IMR-90 (cell line): Measurements from ENCODE around the gene GNAI1. TPM values are rescaled to one million over a fixed set of nuclear protein-coding genes. Genes with fewer than 3 reads are reported as not detected.

Source experiments
- ATAC-seq: fragments of 200-7000 bp; cut with Tn5 transposase; 2 replicates; pipeline ENCODE4 v1.9.1; 2020; ENCODE audit warnings: low read depth, mild to moderate bottlenecking, moderate library complexity
- BruUV-seq: library from RNA; stranded (reverse); fragments of 400-500 nt; replicated peaks from 2 replicates; lab custom pipeline; 2021; lab: Mats Ljungman, UMichigan
- CTCF ChIA-PET: fragments of 300-600 bp; formaldehyde crosslinking; extraction: SDS; loops from one replicate; lab custom pipeline; 2021; ENCODE audit warnings: antibody characterized with exemption; lab: Yijun Ruan, JAX
- POLR2A ChIA-PET: fragments of 300-600 bp; sonication (Branson Sonifier 250); formaldehyde crosslinking; loops from one replicate; lab custom pipeline; 2022; ENCODE audit warnings: antibody characterized with exemption; ENCODE audit not compliant: unreplicated experiment; lab: Charles Lee
- DNase-seq: peaks from one replicate; pipeline ENCODE4 v3.0.0; 2013
- H2AFZ ChIP-seq: replicated peaks from 2 replicates; pipeline ENCODE3; 2013; ENCODE audit warnings: low read length, mild to moderate bottlenecking; ENCODE audit not compliant: poor library complexity
- H2AK5ac ChIP-seq: 2 replicates; pipeline ENCODE4 v1.6.1; 2013; ENCODE audit warnings: low read depth, low read length, inconsistent platforms
- H2AK9ac ChIP-seq: replicated peaks from 2 replicates; pipeline ENCODE3; 2013; ENCODE audit warnings: mild to moderate bottlenecking, low read depth, low read length, moderate library complexity; ENCODE audit not compliant: poor library complexity
- H2BK120ac ChIP-seq: 2 replicates; pipeline ENCODE4 v1.6.1; 2013; ENCODE audit warnings: low read depth, low read length, inconsistent platforms
- H2BK15ac ChIP-seq: 3 replicates; pipeline ENCODE4 v1.6.1; 2013; ENCODE audit warnings: low read depth, low read length, inconsistent platforms
- H2BK20ac ChIP-seq: 2 replicates; pipeline ENCODE4 v1.6.1; 2013; ENCODE audit warnings: low read depth, mild to moderate bottlenecking, inconsistent platforms, low read length, moderate library complexity
- H2BK5ac ChIP-seq: 2 replicates; pipeline ENCODE4 v1.6.1; 2013; ENCODE audit warnings: mild to moderate bottlenecking, low read depth, low read length, inconsistent platforms; ENCODE audit not compliant: poor library complexity, severe bottlenecking
- H3K14ac ChIP-seq: replicated peaks from 2 replicates; pipeline ENCODE4 v1.6.1; 2013; ENCODE audit warnings: low read depth, low read length, inconsistent platforms
- H3K18ac ChIP-seq: 2 replicates; pipeline ENCODE4 v1.6.1; 2013; ENCODE audit warnings: low read depth, low read length, control low read depth
- H3K23ac ChIP-seq: 2 replicates; pipeline ENCODE4 v1.6.1; 2013; ENCODE audit warnings: low read depth, low read length, inconsistent platforms
- H3K27ac ChIP-seq: 2 replicates; pipeline ENCODE4 v1.5.1; 2013; ENCODE audit warnings: mild to moderate bottlenecking, control low read depth, low read length; ENCODE audit not compliant: insufficient read depth
- H3K27me3 ChIP-seq: 2 replicates; pipeline ENCODE4 v1.6.1; 2013; ENCODE audit warnings: low read length; ENCODE audit not compliant: control insufficient read depth, insufficient read depth
- H3K36me3 ChIP-seq: 2 replicates; pipeline ENCODE4 v1.6.1; 2013; ENCODE audit warnings: low read length, mixed read lengths; ENCODE audit not compliant: control insufficient read depth, insufficient read depth
- H3K4ac ChIP-seq: 2 replicates; pipeline ENCODE4 v1.6.1; 2013; ENCODE audit warnings: low read depth, low read length, inconsistent platforms
- H3K4me1 ChIP-seq: 2 replicates; pipeline ENCODE4 v1.6.1; 2013; ENCODE audit warnings: low read length, mixed read lengths; ENCODE audit not compliant: control insufficient read depth, insufficient read depth
- H3K4me2 ChIP-seq: 2 replicates; pipeline ENCODE4 v1.6.1; 2013; ENCODE audit warnings: low read depth, mild to moderate bottlenecking, control low read depth, low read length, moderate library complexity
- H3K4me3 ChIP-seq: 2 replicates; pipeline ENCODE4 v1.5.1; 2013; ENCODE audit warnings: low read depth, mild to moderate bottlenecking, control low read depth, low read length, moderate library complexity; ENCODE audit not compliant: insufficient read depth
- H3K56ac ChIP-seq: 2 replicates; pipeline ENCODE4 v1.6.1; 2013; ENCODE audit warnings: low read length, inconsistent platforms; ENCODE audit not compliant: insufficient read depth; ENCODE audit errors: extremely low read depth
- H3K79me1 ChIP-seq, 2 experiments: 2 replicates each; pipeline ENCODE4 v1.6.1; 2013; ENCODE audit warnings: low read length in 2 of 2, inconsistent platforms in 1 of 2, low read depth in 1 of 2
- H3K9ac ChIP-seq: 2 replicates; pipeline ENCODE4 v1.6.1; 2013; ENCODE audit warnings: low read depth, low read length, control low read depth
- H3K9me1 ChIP-seq: 2 replicates; pipeline ENCODE4 v1.6.1; 2013; ENCODE audit warnings: low read length, inconsistent platforms; ENCODE audit not compliant: insufficient read depth
- H3K9me3 ChIP-seq: 2 replicates; pipeline ENCODE4 v1.6.1; 2013; ENCODE audit warnings: low read length; ENCODE audit not compliant: control insufficient read depth, insufficient read depth
- H4K20me1 ChIP-seq: 2 replicates; pipeline ENCODE4 v1.6.1; 2013; ENCODE audit warnings: low read length, inconsistent platforms; ENCODE audit not compliant: insufficient read depth
- H4K5ac ChIP-seq: 2 replicates; pipeline ENCODE4 v1.6.1; 2013; ENCODE audit warnings: mild to moderate bottlenecking, low read depth, low read length, control low read depth
- H4K8ac ChIP-seq, 2 experiments: 2 replicates each; pipeline ENCODE4 v1.6.1; 2013; ENCODE audit warnings: low read depth in 2 of 2, low read length in 2 of 2, control low read depth in 1 of 2, inconsistent platforms in 1 of 2
- H4K91ac ChIP-seq: 2 replicates; pipeline ENCODE4 v1.6.1; 2013; ENCODE audit warnings: low read depth, low read length, inconsistent platforms; ENCODE audit not compliant: insufficient read depth
- CTCF ChIP-seq: conservative IDR thresholded peaks from 2 replicates; pipeline ENCODE4 v1.5.1; 2012; ENCODE audit warnings: mild to moderate bottlenecking, low read depth, low read length, improper control_type of control experiment
- ELK1 ChIP-seq: fragments of 150-350 bp; IDR thresholded peaks from 2 replicates; pipeline ENCODE4 v1.6.1; 2016; ENCODE audit warnings: low read depth, mild to moderate bottlenecking, low read length, moderate library complexity, borderline replicate concordance
- FOS ChIP-seq: fragments of 150-350 bp; IDR thresholded peaks from 2 replicates; pipeline ENCODE4 v1.6.1; 2016; ENCODE audit warnings: low read depth, low read length
- NFE2L2 ChIP-seq: fragments of 150-350 bp; IDR thresholded peaks from 2 replicates; pipeline ENCODE4 v1.6.1; 2016; ENCODE audit warnings: low read depth, mild to moderate bottlenecking, low read length
- POLR2A ChIP-seq: IDR thresholded peaks from 2 replicates; pipeline ENCODE4 v1.6.1; 2012; ENCODE audit warnings: mild to moderate bottlenecking, low read depth, low read length
- RAD21 ChIP-seq: IDR thresholded peaks from 2 replicates; pipeline ENCODE4 v1.6.1; 2012; ENCODE audit warnings: low read length, improper control_type of control experiment
- SMC3 ChIP-seq: fragments of 150-350 bp; IDR thresholded peaks from 2 replicates; pipeline ENCODE4 v1.6.1; 2016; ENCODE audit warnings: low read depth, mild to moderate bottlenecking, antibody characterized with exemption, low read length, moderate library complexity
- dilution Hi-C: fragments of 300-500 bp; cut with HindIII; formaldehyde crosslinking; loops from one replicate; pipeline ENCODE4 v1.14.3; 2018; ENCODE audit warnings: low sequenced_read_pairs; ENCODE audit not compliant: unreplicated experiment
- in situ Hi-C: fragments of 300-500 bp; cut with MboI; formaldehyde crosslinking; loops from 3 replicates; pipeline ENCODE4 v1.14.3; 2019; ENCODE audit warnings: low sequenced_read_pairs, inconsistent platforms, mixed read lengths
- intact Hi-C: fragments of 100-400 bp; cut with micrococcal nuclease; formaldehyde crosslinking; loops from 2 replicates; pipeline ENCODE4 v1.10.0; 2022
- polyA plus RNA-seq, 3 experiments: library from polyadenylated mRNA; depleted of rRNA; stranded (reverse); fragments of >200 nt; gene quantifications; 2 replicates each; pipeline ENCODE4 v1.2.3, GENCODE V29; 2012; ENCODE audit warnings: low replicate concordance in 1 of 3
- total RNA-seq: library from RNA; depleted of rRNA; stranded (reverse); fragments of >200 nt; gene quantifications from 2 replicates; pipeline ENCODE4 v1.2.3, GENCODE V29; 2012

Gene GNAI1
- total and polyA plus RNA-seq, 2 of the 4 experiments (the other 2 are of a cell fraction), result 21.1 to 26.5 TPM

- no peak overlapping the region for H2BK15ac ChIP-seq
- H3K9me3 ChIP-seq, result no peaks in the 10 kb centered on the region
- POLR2A ChIA-PET, result no interaction called here
- no peak overlapping the region for H2BK120ac ChIP-seq
- no peak overlapping the region for H2AK9ac ChIP-seq
- H2BK5ac ChIP-seq, result no peak overlapping the region
- dilution Hi-C loops, result no loop called here
- no peak overlapping the region for H4K5ac ChIP-seq
- intact Hi-C loops, result no loop called here
- H3K4me2 ChIP-seq, result no peak overlapping the region
- H4K20me1 ChIP-seq, result peaks cover 20% of the 10 kb centered on the region; the same call in 1 of the 2 replicates
- ATAC-seq (no peak), DNase-seq (no peak)
- H3K4ac ChIP-seq, result no peak overlapping the region
- no peak overlapping the region for H2AFZ ChIP-seq
- H3K9ac ChIP-seq, result no peak overlapping the region
- H3K27me3 ChIP-seq, result no peaks in the 10 kb centered on the region
- no peaks in the 10 kb centered on the region; the same call in 1 of the 2 replicates for H3K9me1 ChIP-seq
- no peak overlapping the region for H3K27ac ChIP-seq
- CTCF ChIA-PET, result interaction anchor here (1.0 kb wide), 1 partner anchor 31 kb away, joined by 3 read pairs; no protein-coding TSS in a partner anchor
- no peak overlapping the region for H3K23ac ChIP-seq
- no peak overlapping the region for H3K4me3 ChIP-seq
- H4K8ac ChIP-seq, result no peak overlapping the region
- TF ChIP-seq RAD21 (no peak), SMC3 (no peak), POLR2A (no peak), FOS (no peak), CTCF (no peak), NFE2L2 (no peak), ELK1 (no peak)
- no peak overlapping the region for H3K14ac ChIP-seq
- H3K36me3 ChIP-seq, result no peaks in the 10 kb centered on the region; the same call in 1 of the 2 replicates
- peaks cover 2% of the 10 kb centered on the region; the same call in 1 of the 2 replicates for H3K4me1 ChIP-seq
- H3K79me1 ChIP-seq, result peaks cover 16 to 53% of the 10 kb centered on the region in 2 experiments
- BruUV-seq, result no TSS peak
- H2BK20ac ChIP-seq, result no peak overlapping the region
- no peak overlapping the region for H3K56ac ChIP-seq
- H2AK5ac ChIP-seq, result no peak overlapping the region
- no peak overlapping the region for H3K18ac ChIP-seq
- in situ Hi-C loops, result no loop called here
- no peak overlapping the region for H4K91ac ChIP-seq
These were observed 30.5 kb downstream of the GNAI1 start for GRCh38 chr7:80165177-80165576.
